Measurements from ENCODE around the gene BABAM2.

The BABAM2 gene

GRCh38 chr2:28052691-28053090, 162.2 kb downstream of the BABAM2 start:
- Histone ChIP-seq H3K36me3 (ENCODE audit: low read length) (no peaks in the 10 kb centered on the region), H3K27me3 (ENCODE audit: low read length) (no peaks in the 10 kb centered on the region), H3K9me3 (ENCODE audit: insufficient read depth, low read length) (no peaks in the 10 kb centered on the region), H3K79me2 (ENCODE audit: insufficient read depth, low read length) (no peaks in the 10 kb centered on the region), H3K9ac (ENCODE audit: low read length) (no peak overlapping the region), H3K4me2 (ENCODE audit: low read depth, low read length, poor library complexity, severe bottlenecking) (no peak overlapping the region), H3K9me2 (replicated peaks; ENCODE audit: insufficient read depth, low read length) (no peaks in the 10 kb centered on the region), H4K20me1 (ENCODE audit: low read depth, low read length) (no peaks in the 10 kb centered on the region), H3F3A (ENCODE audit: insufficient read depth) (no peaks in the 10 kb centered on the region), H3K4me3 (ENCODE audit: insufficient read depth, low read length, poor library complexity, severe bottlenecking) (no peak overlapping the region), H3K27ac (ENCODE audit: low read depth, low read length) (no peak overlapping the region), H2AFZ (ENCODE audit: low read depth, low read length, severe bottlenecking) (no peak overlapping the region)
- TF ChIP-seq CTCF (IDR thresholded peaks at IDR 0.05; ENCODE audit: insufficient read depth, low read length, poor library complexity, severe bottlenecking) (no peak), EZH2phosphoT487 (conservative IDR thresholded peaks at IDR 0.05; ENCODE audit: low read length) (no peak)

- Histone ChIP-seq H3K79me2 (ENCODE audit: insufficient read depth, low read length) (no peaks in the 10 kb centered on the region), H3F3A (ENCODE audit: insufficient read depth) (no peaks in the 10 kb centered on the region), H3K36me3 (ENCODE audit: low read length) (no peaks in the 10 kb centered on the region), H3K4me3 (ENCODE audit: insufficient read depth, low read length, poor library complexity, severe bottlenecking) (no peak overlapping the region), H2AFZ (ENCODE audit: low read depth, low read length, severe bottlenecking) (no peak overlapping the region), H3K4me2 (ENCODE audit: low read depth, low read length, poor library complexity, severe bottlenecking) (no peak overlapping the region), H3K27me3 (ENCODE audit: low read length) (no peaks in the 10 kb centered on the region), H4K20me1 (ENCODE audit: low read depth, low read length) (no peaks in the 10 kb centered on the region), H3K27ac (ENCODE audit: low read depth, low read length) (no peak overlapping the region), H3K9me3 (ENCODE audit: insufficient read depth, low read length) (no peaks in the 10 kb centered on the region), H3K9ac (ENCODE audit: low read length) (no peak overlapping the region), H3K9me2 (replicated peaks; ENCODE audit: insufficient read depth, low read length) (no peaks in the 10 kb centered on the region)
- no peak for TF ChIP-seq EZH2phosphoT487 (conservative IDR thresholded peaks at IDR 0.05; ENCODE audit: low read length)
- TF ChIP-seq CTCF (IDR thresholded peaks at IDR 0.05; ENCODE audit: insufficient read depth, low read length, poor library complexity, severe bottlenecking), result no peak
These were observed 163.1 kb downstream of the BABAM2 start for GRCh38 chr2:28053597-28053996.

GRCh38 chr2:28054916-28055315, 164.4 kb downstream of the BABAM2 start:
- no peak overlapping the region for H3K4me3 ChIP-seq (ENCODE audit: insufficient read depth, low read length, poor library complexity, severe bottlenecking)
- no peaks in the 10 kb centered on the region for H3K36me3 ChIP-seq (ENCODE audit: low read length)
- H3K27ac ChIP-seq (ENCODE audit: low read depth, low read length), result no peak overlapping the region
- TF ChIP-seq EZH2phosphoT487 (conservative IDR thresholded peaks at IDR 0.05; ENCODE audit: low read length), result no peak
- no peak for TF ChIP-seq CTCF (IDR thresholded peaks at IDR 0.05; ENCODE audit: insufficient read depth, low read length, poor library complexity, severe bottlenecking)
- H3K9me3 ChIP-seq (ENCODE audit: insufficient read depth, low read length), result no peaks in the 10 kb centered on the region
- no peak overlapping the region for H2AFZ ChIP-seq (ENCODE audit: low read depth, low read length, severe bottlenecking)
- no peak overlapping the region for H3K4me2 ChIP-seq (ENCODE audit: low read depth, low read length, poor library complexity, severe bottlenecking)
- no peaks in the 10 kb centered on the region for H3K79me2 ChIP-seq (ENCODE audit: insufficient read depth, low read length)
- no peaks in the 10 kb centered on the region for H3F3A ChIP-seq (ENCODE audit: insufficient read depth)
- H3K9me2 ChIP-seq (replicated peaks; ENCODE audit: insufficient read depth, low read length), result no peaks in the 10 kb centered on the region
- no peak overlapping the region for H3K9ac ChIP-seq (ENCODE audit: low read length)
- no peaks in the 10 kb centered on the region for H3K27me3 ChIP-seq (ENCODE audit: low read length)
- no peaks in the 10 kb centered on the region for H4K20me1 ChIP-seq (ENCODE audit: low read depth, low read length)

All from SU-DHL-6 (cell line).